ENCODE data around the gene REPIN1. TPM values are rescaled to one million over a fixed set of nuclear protein-coding genes. Genes with fewer than 3 reads are reported as not detected.

The REPIN1 gene
- total RNA-seq, 1 donor from 2014 or later, result 146 TPM

DNA sequence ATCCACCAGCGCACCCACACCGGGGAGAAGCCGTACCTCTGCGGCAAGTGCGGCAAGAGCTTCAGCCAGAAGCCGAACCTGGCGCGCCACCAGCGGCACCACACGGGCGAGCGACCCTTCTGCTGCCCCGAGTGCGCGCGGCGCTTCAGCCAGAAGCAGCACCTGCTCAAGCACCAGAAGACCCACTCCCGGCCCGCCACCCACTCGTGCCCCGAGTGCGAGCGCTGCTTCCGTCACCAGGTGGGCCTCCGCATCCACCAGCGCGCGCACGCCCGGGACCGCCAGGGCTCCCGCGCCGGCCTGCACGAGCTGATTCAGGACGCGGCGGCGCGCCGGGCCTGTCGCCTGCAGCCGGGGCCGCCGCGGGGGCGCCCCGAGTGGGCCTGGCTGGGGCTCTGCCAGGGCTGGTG lies 28.2 kb downstream of the REPIN1 start:
- H3K9me3 Mint-ChIP-seq (ENCODE audit: unreplicated experiment), result peaks cover 5% of the 10 kb centered on the region
- peaks cover 31% of the 10 kb centered on the region for H3K4me1 Mint-ChIP-seq (ENCODE audit: low read depth, unreplicated experiment)
- H3K27me3 Mint-ChIP-seq (ENCODE audit: unreplicated experiment), result peaks cover 7% of the 10 kb centered on the region
- no peak overlapping the region for H3K4me3 Mint-ChIP-seq (ENCODE audit: unreplicated experiment)
- no peak overlapping the region for H3K27ac Mint-ChIP-seq (ENCODE audit: unreplicated experiment)
- no peak for DNase-seq
- no peaks in the 10 kb centered on the region for H3K36me3 Mint-ChIP-seq (ENCODE audit: unreplicated experiment)
- TF ChIP-seq, protein P1, sequence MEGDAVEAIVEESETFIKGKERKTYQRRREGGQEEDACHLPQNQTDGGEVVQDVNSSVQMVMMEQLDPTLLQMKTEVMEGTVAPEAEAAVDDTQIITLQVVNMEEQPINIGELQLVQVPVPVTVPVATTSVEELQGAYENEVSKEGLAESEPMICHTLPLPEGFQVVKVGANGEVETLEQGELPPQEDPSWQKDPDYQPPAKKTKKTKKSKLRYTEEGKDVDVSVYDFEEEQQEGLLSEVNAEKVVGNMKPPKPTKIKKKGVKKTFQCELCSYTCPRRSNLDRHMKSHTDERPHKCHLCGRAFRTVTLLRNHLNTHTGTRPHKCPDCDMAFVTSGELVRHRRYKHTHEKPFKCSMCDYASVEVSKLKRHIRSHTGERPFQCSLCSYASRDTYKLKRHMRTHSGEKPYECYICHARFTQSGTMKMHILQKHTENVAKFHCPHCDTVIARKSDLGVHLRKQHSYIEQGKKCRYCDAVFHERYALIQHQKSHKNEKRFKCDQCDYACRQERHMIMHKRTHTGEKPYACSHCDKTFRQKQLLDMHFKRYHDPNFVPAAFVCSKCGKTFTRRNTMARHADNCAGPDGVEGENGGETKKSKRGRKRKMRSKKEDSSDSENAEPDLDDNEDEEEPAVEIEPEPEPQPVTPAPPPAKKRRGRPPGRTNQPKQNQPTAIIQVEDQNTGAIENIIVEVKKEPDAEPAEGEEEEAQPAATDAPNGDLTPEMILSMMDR (IDR thresholded peaks at IDR 0.05; ENCODE audit: partially characterized antibody, unreplicated experiment), result no peak

DNA sequence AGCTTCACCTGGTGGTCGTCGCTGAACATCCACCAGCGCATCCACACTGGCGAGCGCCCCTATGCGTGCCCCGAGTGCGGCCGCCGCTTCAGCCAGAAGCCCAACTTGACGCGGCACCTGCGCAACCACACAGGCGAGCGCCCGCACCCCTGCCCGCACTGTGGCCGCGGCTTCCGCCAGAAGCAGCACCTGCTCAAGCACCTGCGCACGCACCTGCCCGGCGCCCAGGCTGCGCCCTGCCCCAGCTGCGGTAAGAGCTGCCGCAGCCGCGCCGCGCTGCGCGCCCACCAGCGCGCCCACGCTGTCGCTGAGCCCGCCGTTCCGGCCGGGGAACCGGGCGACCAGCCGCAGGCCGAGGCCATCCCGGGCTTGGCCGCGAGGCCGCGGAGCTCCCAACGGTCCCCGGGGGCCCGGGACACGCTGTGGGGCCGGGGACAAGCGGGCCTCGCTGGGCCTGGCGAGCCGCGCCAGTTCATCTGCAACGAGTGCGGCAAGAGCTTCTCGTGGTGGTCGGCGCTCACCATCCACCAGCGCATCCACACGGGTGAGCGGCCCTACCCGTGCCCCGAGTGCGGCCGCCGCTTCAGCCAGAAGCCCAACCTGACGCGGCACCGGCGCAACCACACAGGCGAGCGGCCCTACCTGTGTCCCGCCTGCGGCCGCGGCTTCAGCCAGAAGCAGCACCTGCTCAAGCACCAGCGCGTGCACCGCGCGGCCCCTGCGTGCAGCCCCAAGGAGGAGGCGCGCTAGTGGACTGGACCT lies 28.9 kb downstream of the REPIN1 start:
- Mint-ChIP-seq H3K27ac (ENCODE audit: unreplicated experiment) (no peak overlapping the region), H3K4me3 (ENCODE audit: unreplicated experiment) (no peak overlapping the region), H3K27me3 (ENCODE audit: unreplicated experiment) (peaks cover 6% of the 10 kb centered on the region), H3K4me1 (ENCODE audit: low read depth, unreplicated experiment) (peaks cover 38% of the 10 kb centered on the region), H3K9me3 (ENCODE audit: unreplicated experiment) (peaks cover 8% of the 10 kb centered on the region), H3K36me3 (ENCODE audit: unreplicated experiment) (no peaks in the 10 kb centered on the region)
- DNase-seq, result no peak
- TF ChIP-seq, protein P1 (IDR thresholded peaks at IDR 0.05; ENCODE audit: partially characterized antibody, unreplicated experiment), result no peak

DNA sequence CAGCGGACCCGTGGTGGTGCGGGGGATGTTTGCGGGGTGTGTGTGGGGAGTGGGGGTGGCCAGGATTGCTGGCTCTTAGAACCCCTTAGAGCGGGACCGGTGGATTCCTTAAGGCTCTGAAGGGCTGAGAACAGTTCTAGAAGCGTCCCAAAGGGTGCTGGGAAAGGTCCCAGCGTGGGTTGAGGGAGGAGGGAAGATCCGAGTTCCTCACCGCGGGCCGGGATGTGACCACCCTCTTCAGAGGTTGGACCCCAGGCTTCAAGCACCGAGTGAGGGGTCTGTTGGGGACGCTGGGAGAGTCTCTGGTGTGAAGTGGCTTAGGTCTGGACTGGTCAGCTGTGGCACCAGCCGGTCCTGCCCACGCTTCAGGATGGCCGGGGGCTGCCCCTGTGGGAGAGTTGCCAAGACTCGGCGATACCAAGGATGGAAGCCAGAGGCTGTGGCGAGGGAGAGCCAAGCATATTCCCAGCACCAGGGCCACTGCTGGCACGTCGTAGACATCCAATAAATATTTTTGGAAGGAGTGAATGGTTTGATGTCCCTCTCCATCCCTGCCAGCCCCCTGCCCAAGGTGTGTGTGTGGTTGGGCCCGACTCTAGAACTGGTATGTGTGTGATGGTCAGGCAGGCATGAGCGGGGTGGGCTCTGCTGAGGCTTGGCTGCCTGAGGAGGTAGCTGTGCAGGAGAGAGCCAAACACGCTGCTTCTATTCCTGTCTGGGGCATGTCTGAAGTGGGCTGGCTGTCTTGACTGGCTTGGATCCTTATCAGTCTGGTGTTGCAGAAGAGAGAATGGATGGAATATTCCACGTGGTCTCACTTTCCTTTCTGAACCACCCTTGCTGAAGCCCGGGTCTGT lies 29.7 kb downstream of the REPIN1 start:
- H3K36me3 Mint-ChIP-seq (ENCODE audit: unreplicated experiment), result no peaks in the 10 kb centered on the region
- no peak for DNase-seq
- TF ChIP-seq, protein P1 (IDR thresholded peaks at IDR 0.05; ENCODE audit: partially characterized antibody, unreplicated experiment), result no peak
- H3K27me3 Mint-ChIP-seq (ENCODE audit: unreplicated experiment), result peaks cover 7% of the 10 kb centered on the region
- peaks cover 9% of the 10 kb centered on the region for H3K9me3 Mint-ChIP-seq (ENCODE audit: unreplicated experiment)
- H3K4me3 Mint-ChIP-seq (ENCODE audit: unreplicated experiment), result no peak overlapping the region
- H3K4me1 Mint-ChIP-seq (ENCODE audit: low read depth, unreplicated experiment), result peaks cover 44% of the 10 kb centered on the region
- no peak overlapping the region for H3K27ac Mint-ChIP-seq (ENCODE audit: unreplicated experiment)

DNA sequence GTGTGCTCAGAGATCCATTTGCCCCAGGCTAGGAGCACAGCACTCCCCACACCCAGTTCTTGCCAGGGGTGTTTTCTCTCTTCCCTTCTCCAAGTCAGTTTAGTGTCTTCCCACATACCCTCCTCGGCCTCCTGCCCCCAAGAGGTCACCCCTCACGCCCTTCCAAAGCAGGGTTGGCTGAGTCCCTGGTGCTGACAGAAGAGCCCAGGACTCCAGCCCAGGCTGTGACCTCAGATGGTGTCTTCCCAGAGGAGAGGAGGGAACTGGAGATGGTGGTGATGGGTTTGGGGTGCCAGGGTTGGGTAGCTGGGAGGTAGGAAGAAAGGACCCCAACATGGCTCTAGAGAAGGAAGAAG lies 30.3 kb downstream of the REPIN1 start:
- Mint-ChIP-seq H3K9me3 (ENCODE audit: unreplicated experiment) (peaks cover 9% of the 10 kb centered on the region), H3K4me1 (ENCODE audit: low read depth, unreplicated experiment) (peaks cover 49% of the 10 kb centered on the region), H3K27me3 (ENCODE audit: unreplicated experiment) (peaks cover 8% of the 10 kb centered on the region), H3K27ac (ENCODE audit: unreplicated experiment) (peak overlapping the region; percentile 39), H3K36me3 (ENCODE audit: unreplicated experiment) (no peaks in the 10 kb centered on the region), H3K4me3 (ENCODE audit: unreplicated experiment) (peak overlapping the region; percentile 44)
- DNase-seq, result no peak
- TF ChIP-seq, protein P1 (IDR thresholded peaks at IDR 0.05; ENCODE audit: partially characterized antibody, unreplicated experiment), result no peak

All from glutamatergic neuron (in vitro differentiated cells).